Right hindlimb (tissue), 1 donor: ENCODE data around the gene ALDOC.

Source experiments
- DNase-seq: peaks from one replicate; pipeline ENCODE4 v3.0.0-alpha.2; 2018

Gene ALDOC

DNA sequence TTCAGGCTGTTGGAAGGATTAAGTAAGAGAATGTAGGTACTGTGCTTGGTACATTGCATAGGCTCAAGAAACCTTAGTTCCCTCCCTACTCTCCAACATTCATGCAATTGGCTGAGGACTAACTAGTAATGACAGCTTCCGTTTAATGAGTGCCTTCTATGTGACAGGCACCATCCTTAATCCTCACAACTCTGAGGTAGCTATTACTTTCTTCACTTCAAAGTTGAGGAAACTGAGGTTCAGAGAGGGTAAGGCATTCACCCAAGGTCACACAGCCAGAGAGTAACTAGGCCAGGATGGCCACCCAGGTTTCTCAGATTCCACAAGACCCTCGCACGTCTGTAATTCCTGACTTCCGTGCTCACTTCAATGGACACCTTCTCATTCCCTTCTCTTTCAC lies 46.4 kb downstream of the ALDOC start:
- DNase-seq, result no peak

DNA sequence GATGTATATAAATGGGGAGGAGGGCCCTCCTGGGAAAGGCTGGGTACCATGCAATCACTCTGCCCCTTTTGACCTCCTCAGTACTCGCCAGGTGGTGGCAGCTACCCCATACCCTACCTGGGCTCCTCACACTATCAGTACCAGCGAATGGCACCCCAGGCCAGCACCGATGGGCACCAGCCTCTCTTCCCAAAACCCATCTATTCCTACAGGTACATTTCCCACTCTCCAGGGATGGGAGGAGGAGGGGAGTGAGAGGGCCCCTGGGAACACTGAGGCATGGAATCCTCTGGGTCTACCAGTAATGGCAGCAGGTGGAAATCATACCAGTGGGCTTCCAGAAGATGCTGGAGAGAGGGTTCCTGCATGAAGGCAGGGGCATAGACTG lies 47.7 kb downstream of the ALDOC start:
- DNase-seq, result no peak

- DNase-seq, result no peak
These were observed 48.2 kb downstream of the ALDOC start for GRCh38 chr17:28528327-28529012.

DNA sequence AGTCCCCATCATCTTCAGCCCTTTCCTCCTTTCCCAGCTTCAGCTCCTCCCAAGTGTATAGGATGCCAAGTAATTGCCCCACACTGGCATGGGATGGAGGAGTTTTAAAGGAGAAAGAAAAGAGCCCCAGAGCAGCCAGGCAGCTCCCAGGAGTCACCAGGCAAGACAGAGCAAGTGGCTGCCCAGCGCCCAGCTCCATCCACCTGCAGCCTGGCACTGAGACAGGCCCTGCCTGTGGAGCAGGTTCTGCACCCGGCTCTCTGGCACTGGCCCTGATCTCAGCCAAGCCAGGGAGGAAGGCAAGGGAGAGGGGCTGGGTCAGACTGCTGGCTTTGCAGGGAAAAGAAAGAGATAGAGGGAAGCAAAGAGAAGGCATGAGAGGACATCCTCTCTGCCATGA lies 48.8 kb downstream of the ALDOC start:
- no peak for DNase-seq

- no peak for DNase-seq
These were observed 49.5 kb downstream of the ALDOC start for GRCh38 chr17:28527181-28527681.

DNA sequence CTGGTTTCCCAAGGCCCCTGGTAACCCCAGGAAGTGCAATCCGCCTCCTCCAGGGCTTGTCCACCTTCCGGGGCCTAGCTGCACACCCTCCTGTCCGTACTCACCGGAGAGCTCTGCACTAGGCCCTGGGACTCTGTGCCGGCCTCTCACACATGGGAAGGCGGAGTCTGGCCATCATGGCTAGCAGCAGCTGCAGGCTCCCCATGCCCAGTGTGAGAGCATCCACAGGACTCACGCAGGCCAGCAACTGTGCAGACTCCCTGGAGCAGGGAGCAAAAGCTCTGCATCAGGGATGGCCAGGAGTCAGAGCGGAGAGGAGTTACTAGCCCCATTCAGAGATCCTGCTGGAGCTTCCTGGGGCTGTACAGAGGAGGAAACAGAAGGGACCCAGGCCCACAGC lies 50.3 kb downstream of the ALDOC start:
- no peak for DNase-seq

GRCh38 chr17:28524476-28525424 lies 51.9 kb downstream of the ALDOC start:
- no peak for DNase-seq

- no peak for DNase-seq
These were observed 52.8 kb downstream of the ALDOC start for GRCh38 chr17:28523876-28524275.

GRCh38 chr17:28523186-28523585 lies 53.5 kb downstream of the ALDOC start:
- no peak for DNase-seq
